ENCODE measurements around the gene TSTD2. TPM values are rescaled to one million over a fixed set of nuclear protein-coding genes. Genes with fewer than 3 reads are reported as not detected.

The TSTD2 gene
- 10 to 100 TPM; 16.2 to 25.7 (median 24.7) TPM for total RNA-seq
- total RNA-seq (2013) = 25.2 TPM

DNA sequence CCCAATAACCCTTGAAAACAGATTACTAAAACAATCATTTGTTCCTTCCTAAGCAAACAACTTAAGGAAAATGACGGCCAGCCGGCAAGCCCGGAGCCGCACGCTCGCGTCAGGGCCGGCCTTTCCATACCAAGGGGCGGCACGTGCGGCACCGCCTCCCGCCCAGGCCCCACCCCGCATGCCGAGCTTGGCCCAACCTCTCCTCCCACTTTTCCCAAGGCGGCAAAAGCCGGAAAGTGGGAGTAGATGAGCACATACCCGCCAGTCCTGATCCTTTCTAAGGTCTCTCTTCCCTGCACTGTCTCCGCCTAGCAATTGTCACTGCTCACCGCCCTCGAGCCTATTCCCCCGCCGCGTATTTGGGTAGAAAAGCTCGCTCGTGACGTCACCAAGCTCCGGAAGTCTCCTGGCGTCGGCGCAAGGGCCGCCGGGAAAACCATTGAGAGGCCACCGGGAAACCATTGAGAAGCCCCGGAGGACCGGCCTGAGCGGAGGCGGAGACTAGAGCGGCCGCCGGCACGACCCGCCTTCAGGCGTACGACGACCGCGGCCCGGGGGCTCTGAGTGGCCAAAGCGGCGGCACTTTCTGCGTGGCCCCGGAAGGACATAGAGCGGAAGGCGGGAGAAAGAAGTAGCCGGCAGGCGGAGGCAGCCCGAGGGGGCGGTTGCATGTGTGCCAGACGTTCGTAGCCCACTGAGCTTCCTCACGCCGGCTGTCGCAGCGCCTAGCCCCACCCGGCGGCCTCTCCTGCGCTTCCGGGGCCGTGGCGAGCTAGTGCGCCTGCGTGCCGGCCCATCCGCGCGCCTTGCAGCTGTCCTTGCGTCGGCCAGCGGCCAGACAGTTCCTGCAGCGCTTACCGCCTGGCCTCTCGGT lies at the start of gene TSTD2, which contains the start of gene NCBP1:
TSS of gene TSTD2 (minus strand) at position 384 of the 874 bp plus-strand sequence. CDS start 5,806 bp downstream, outside the sequence.
TSS of gene NCBP1 (plus strand) at position 837 of the 874 bp plus-strand sequence. CDS start 61 bp downstream, outside the sequence.
- TF ChIP-seq, protein P1, sequence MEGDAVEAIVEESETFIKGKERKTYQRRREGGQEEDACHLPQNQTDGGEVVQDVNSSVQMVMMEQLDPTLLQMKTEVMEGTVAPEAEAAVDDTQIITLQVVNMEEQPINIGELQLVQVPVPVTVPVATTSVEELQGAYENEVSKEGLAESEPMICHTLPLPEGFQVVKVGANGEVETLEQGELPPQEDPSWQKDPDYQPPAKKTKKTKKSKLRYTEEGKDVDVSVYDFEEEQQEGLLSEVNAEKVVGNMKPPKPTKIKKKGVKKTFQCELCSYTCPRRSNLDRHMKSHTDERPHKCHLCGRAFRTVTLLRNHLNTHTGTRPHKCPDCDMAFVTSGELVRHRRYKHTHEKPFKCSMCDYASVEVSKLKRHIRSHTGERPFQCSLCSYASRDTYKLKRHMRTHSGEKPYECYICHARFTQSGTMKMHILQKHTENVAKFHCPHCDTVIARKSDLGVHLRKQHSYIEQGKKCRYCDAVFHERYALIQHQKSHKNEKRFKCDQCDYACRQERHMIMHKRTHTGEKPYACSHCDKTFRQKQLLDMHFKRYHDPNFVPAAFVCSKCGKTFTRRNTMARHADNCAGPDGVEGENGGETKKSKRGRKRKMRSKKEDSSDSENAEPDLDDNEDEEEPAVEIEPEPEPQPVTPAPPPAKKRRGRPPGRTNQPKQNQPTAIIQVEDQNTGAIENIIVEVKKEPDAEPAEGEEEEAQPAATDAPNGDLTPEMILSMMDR (IDR thresholded peaks at IDR 0.05) = no peak
- Histone ChIP-seq H3K27me3 (ENCODE audit: control insufficient read depth, insufficient read depth, low read length) (no peaks in the 10 kb centered on the region), H3K27ac (ENCODE audit: low read length) (peak within 1 kb of the TSS; percentile 93), H3K9me3 (ENCODE audit: control insufficient read depth, insufficient read depth, low read length) (no peaks in the 10 kb centered on the region), H3K4me1 (ENCODE audit: control insufficient read depth, insufficient read depth, low read length) (peaks cover 30% of the 10 kb centered on the region), H3K36me3 (ENCODE audit: control insufficient read depth, insufficient read depth, low read length) (no peaks in the 10 kb centered on the region), H3K4me3 (ENCODE audit: low read length) (peak within 1 kb of the TSS; percentile 91)
- ATAC-seq (peak; percentile 84 to 96 (median 89)), DNase-seq (peak; percentile 93 to 98)
- intact Hi-C loops (cut with micrococcal nuclease) = loop anchor here (1.0 to 2.0 kb wide), 2 partner anchors 63 to 290 kb away; partner anchors contain the start of gene TRMO
- no peaks in the 10 kb centered on the region for H3K27me3 Mint-ChIP-seq (ENCODE audit: low read depth in 2 of 2)
- peaks cover 45 to 65% of the 10 kb centered on the region in 2 donors for H3K4me1 Mint-ChIP-seq
- no peaks in the 10 kb centered on the region for H3K9me3 Mint-ChIP-seq
- peak within 1 kb of the TSS; percentile 96 to 100 for H3K27ac Mint-ChIP-seq
- WGBS (ENCODE audit: insufficient coverage) = under 1% methylated on average over 83 of the region's 83 CpGs
- no peaks in the 10 kb centered on the region for H3K36me3 Mint-ChIP-seq
- H3K4me3 Mint-ChIP-seq = peak within 1 kb of the TSS; percentile 94

DNA sequence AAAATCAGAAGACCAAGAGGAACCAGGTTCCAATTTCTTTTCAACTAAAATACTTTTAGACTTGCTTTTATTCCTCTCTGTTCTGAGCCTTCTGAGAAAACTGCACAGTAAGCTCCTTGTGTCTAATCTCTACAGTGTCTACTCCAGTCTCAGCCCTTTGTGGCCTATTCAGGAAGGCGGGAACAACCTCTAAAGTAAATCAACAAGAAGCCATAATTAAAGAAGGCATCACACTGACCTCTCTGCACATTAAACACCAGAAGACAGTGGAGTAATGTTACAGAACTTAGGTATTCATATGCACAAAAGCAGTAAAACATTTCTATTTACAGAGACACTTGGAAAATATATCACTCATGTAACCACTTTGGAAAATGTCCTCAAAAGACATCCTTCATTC lies 49.1 kb upstream of the TSTD2 start:
- Histone ChIP-seq H3K36me3 (ENCODE audit: control insufficient read depth, insufficient read depth, low read length) (peaks cover 70% of the 10 kb centered on the region), H3K27ac (ENCODE audit: low read length) (no peak overlapping the region), H3K4me3 (ENCODE audit: low read length) (no peak overlapping the region), H3K4me1 (ENCODE audit: control insufficient read depth, insufficient read depth, low read length) (no peaks in the 10 kb centered on the region), H3K9me3 (ENCODE audit: control insufficient read depth, insufficient read depth, low read length) (no peaks in the 10 kb centered on the region), H3K27me3 (ENCODE audit: control insufficient read depth, insufficient read depth, low read length) (no peaks in the 10 kb centered on the region)
- intact Hi-C loops (cut with micrococcal nuclease) = no loop called here
- H3K9me3 Mint-ChIP-seq = no peaks in the 10 kb centered on the region
- ATAC-seq (no peak), DNase-seq (no peak)
- TF ChIP-seq, protein P1 (IDR thresholded peaks at IDR 0.05) = no peak
- H3K27me3 Mint-ChIP-seq (ENCODE audit: low read depth in 2 of 2) = no peaks in the 10 kb centered on the region
- 100% methylated on average over 1 of the region's 1 CpG for WGBS (ENCODE audit: insufficient coverage)
- peaks cover 0 to 9% of the 10 kb centered on the region in 2 donors for H3K4me1 Mint-ChIP-seq
- H3K27ac Mint-ChIP-seq = peak overlapping the region; percentile 38 to 59
- no peak overlapping the region for H3K4me3 Mint-ChIP-seq
- H3K36me3 Mint-ChIP-seq = peaks cover 10% of the 10 kb centered on the region

DNA sequence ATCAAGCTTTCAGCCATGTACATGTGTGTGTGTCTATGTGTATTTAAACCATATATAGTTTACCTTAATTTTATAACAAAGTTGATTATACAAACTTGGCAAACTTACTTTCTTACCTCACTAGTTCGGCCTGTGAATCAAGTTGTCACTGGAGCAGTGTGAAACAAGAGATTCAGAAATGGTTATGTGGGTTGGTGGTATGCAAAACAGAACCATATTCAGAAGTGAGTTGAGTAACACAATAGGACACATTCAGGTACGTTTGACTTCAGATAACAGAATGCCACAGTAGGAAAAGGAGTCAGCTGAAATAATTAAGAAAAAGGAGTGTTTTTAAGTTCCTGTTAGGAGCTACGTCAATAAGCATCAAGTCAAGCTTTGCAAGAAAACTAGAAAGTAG lies 42.5 kb upstream of the TSTD2 start:
- TF ChIP-seq, protein P1 (IDR thresholded peaks at IDR 0.05) = no peak
- 95% methylated on average over 3 of the region's 3 CpGs for WGBS (ENCODE audit: insufficient coverage)
- Histone ChIP-seq H3K4me1 (ENCODE audit: control insufficient read depth, insufficient read depth, low read length) (no peaks in the 10 kb centered on the region), H3K9me3 (ENCODE audit: control insufficient read depth, insufficient read depth, low read length) (no peaks in the 10 kb centered on the region), H3K4me3 (ENCODE audit: low read length) (no peak overlapping the region), H3K27me3 (ENCODE audit: control insufficient read depth, insufficient read depth, low read length) (no peaks in the 10 kb centered on the region), H3K36me3 (ENCODE audit: control insufficient read depth, insufficient read depth, low read length) (peaks cover 81% of the 10 kb centered on the region), H3K27ac (ENCODE audit: low read length) (no peak overlapping the region)
- no peak for ATAC-seq
- no peaks in the 10 kb centered on the region for H3K9me3 Mint-ChIP-seq
- DNase-seq = no peak
- H3K4me1 Mint-ChIP-seq = peaks cover 0 to 9% of the 10 kb centered on the region in 2 donors
- no peaks in the 10 kb centered on the region for H3K27me3 Mint-ChIP-seq (ENCODE audit: low read depth in 2 of 2)
- no peak overlapping the region for H3K4me3 Mint-ChIP-seq
- H3K27ac Mint-ChIP-seq = peak overlapping the region in 1 of 2 donors; percentile 13
- intact Hi-C loops (cut with micrococcal nuclease) = no loop called here
- H3K36me3 Mint-ChIP-seq = peaks cover 25% of the 10 kb centered on the region
